GM12878 (cell line): ENCODE results near the gene TAF4. TPM values are rescaled to one million over a fixed set of nuclear protein-coding genes. Genes with fewer than 3 reads are reported as not detected.

ENCODE experiments used
- ATAC-seq: fragments of 200-7000 bp; cut with Tn5 transposase; 3 replicates; pipeline ENCODE4 v1.9.1; 2020; ENCODE audit warnings: mild to moderate bottlenecking, moderate library complexity
- BruUV-seq: library from RNA; stranded (reverse); fragments of 400-500 nt; replicated peaks from 2 replicates; lab custom pipeline; 2021; lab: Mats Ljungman, UMichigan
- CTCF ChIA-PET: fragments of 300-600 bp; sonication (Branson Sonifier 250); formaldehyde crosslinking; extraction: SDS; loops from one replicate; lab custom pipeline; 2021; ENCODE audit warnings: inconsistent platforms; lab: Yijun Ruan, JAX
- POLR2A ChIA-PET: fragments of 350-600 bp; formaldehyde crosslinking; extraction: SDS; loops from one replicate; lab custom pipeline; 2021; ENCODE audit warnings: inconsistent platforms; lab: Charles Lee
- RAD21 ChIA-PET: fragments of 300-600 bp; sonication (Branson Sonifier 250); formaldehyde crosslinking; loops from one replicate; lab custom pipeline; 2023; ENCODE audit warnings: antibody characterized with exemption; ENCODE audit not compliant: unreplicated experiment; lab: Charles Lee
- SMC1A ChIA-PET: fragments of 300-600 bp; sonication (Branson Sonifier 250); formaldehyde crosslinking; loops from one replicate; lab custom pipeline; 2023; ENCODE audit not compliant: unreplicated experiment, uncharacterized antibody; lab: Charles Lee
- DNase-seq: peaks from one replicate; pipeline ENCODE4 v3.0.0-alpha.2; 2011; ENCODE audit warnings: low read depth, low spot score
- FAIRE-seq: peaks from 3 replicates; lab custom pipeline; 2011; peaks lifted over from hg19 to GRCh38; lab: Jason Lieb, UNC
- H2AFZ ChIP-seq: 2 replicates; pipeline ENCODE4 v1.6.0; 2011; ENCODE audit warnings: low read depth, low read length, control low read depth; ENCODE audit not compliant: control insufficient read depth
- H3K27ac ChIP-seq: 2 replicates; pipeline ENCODE4 v1.5.1; 2011; ENCODE audit warnings: control low read depth; ENCODE audit not compliant: control insufficient read depth, insufficient read depth
- H3K27me3 ChIP-seq, 2 experiments: replicated peaks in 1 of 2; 2 replicates each; pipeline versions ENCODE4 v1.6.0 to v1.6.1; 2011; ENCODE audit warnings: low read length in 1 of 2; ENCODE audit not compliant: control insufficient read depth in 2 of 2, insufficient read depth in 2 of 2
- H3K36me3 ChIP-seq, 2 experiments: 2 replicates each; pipeline ENCODE4 v1.5.1; 2011; ENCODE audit warnings: low read length in 1 of 2; ENCODE audit not compliant: control insufficient read depth in 2 of 2, insufficient read depth in 2 of 2
- H3K4me1 ChIP-seq: 2 replicates; pipeline ENCODE4 v1.6.1; 2011; ENCODE audit warnings: mild to moderate bottlenecking, low read length, moderate library complexity, mixed read lengths; ENCODE audit not compliant: control insufficient read depth, insufficient read depth
- H3K4me2 ChIP-seq: 2 replicates; pipeline ENCODE4 v1.6.0; 2011; ENCODE audit warnings: control low read depth; ENCODE audit not compliant: control insufficient read depth, insufficient read depth
- H3K4me3 ChIP-seq: fragments of 200-600 bp; sonication (generic); 2 replicates; pipeline ENCODE4 v1.5.1; 2016
- H3K79me2 ChIP-seq: 2 replicates; pipeline ENCODE4 v1.6.0; 2011; ENCODE audit warnings: low read length; ENCODE audit not compliant: control insufficient read depth, insufficient read depth
- H3K9ac ChIP-seq: 2 replicates; pipeline ENCODE4 v1.8.0; 2011; ENCODE audit warnings: low read length, control low read depth, mixed read lengths; ENCODE audit not compliant: control insufficient read depth, insufficient read depth
- H3K9me3 ChIP-seq: replicated peaks from 3 replicates; pipeline ENCODE4 v1.5.1; 2011; ENCODE audit warnings: mild to moderate bottlenecking, low read length; ENCODE audit not compliant: control insufficient read depth, insufficient read depth
- H4K20me1 ChIP-seq: 2 replicates; pipeline ENCODE4 v1.6.0; 2011; ENCODE audit not compliant: control insufficient read depth, insufficient read depth
- BCL11A ChIP-seq: IDR thresholded peaks from 2 replicates; pipeline ENCODE4 v1.6.1; 2011; ENCODE audit warnings: low read depth, low read length
- BCLAF1 ChIP-seq: fragments of 450-650 bp; IDR thresholded peaks from 2 replicates; pipeline ENCODE4 v1.6.1; 2017; ENCODE audit warnings: antibody characterized with exemption, mild to moderate bottlenecking, moderate library complexity
- CBX5 ChIP-seq: sonication (generic); IDR thresholded peaks from 2 replicates; pipeline ENCODE4 v1.6.1; 2016; ENCODE audit warnings: low read depth, moderate library complexity, mild to moderate bottlenecking, inconsistent platforms
- IRF5 ChIP-seq: fragments of 450-650 bp; IDR thresholded peaks from 2 replicates; pipeline ENCODE4 v1.6.1; 2017; ENCODE audit warnings: borderline replicate concordance
- NFIC ChIP-seq: IDR thresholded peaks from 2 replicates; pipeline ENCODE4 v1.6.1; 2012; ENCODE audit warnings: low read depth, mild to moderate bottlenecking, inconsistent platforms, low read length, moderate library complexity
- REST ChIP-seq: IDR thresholded peaks from 2 replicates; pipeline ENCODE4 v1.6.1; 2012; ENCODE audit warnings: mild to moderate bottlenecking, low read depth, low read length
- SMAD5 ChIP-seq: IDR thresholded peaks from 2 replicates; pipeline ENCODE4 v1.6.1; 2016; ENCODE audit warnings: antibody characterized with exemption, low read depth
- SRF ChIP-seq, 2 experiments: IDR thresholded peaks; 2 replicates each; pipeline ENCODE4 v1.6.1; 2011; ENCODE audit warnings: low read depth in 2 of 2, low read length in 2 of 2, mild to moderate bottlenecking in 1 of 2, moderate library complexity in 1 of 2
- WGBS: methylation state at CpG from one replicate; pipeline ENCODE4 v1.1.6; 2016; ENCODE audit warnings: low lambda C conversion rate; ENCODE audit not compliant: insufficient replicate concordance, insufficient coverage; ENCODE audit errors: missing lambda C conversion rate; 5-methylcytosine and 5-hydroxymethylcytosine counted together
- in situ Hi-C: fragments of 300-500 bp; cut with MboI; formaldehyde crosslinking; loops from 9 replicates; pipeline ENCODE4 v1.14.3; 2018; ENCODE audit warnings: mixed read lengths
- intact Hi-C: fragments of 100-400 bp; cut with micrococcal nuclease; formaldehyde crosslinking; loops from one replicate; pipeline ENCODE4 v1.14.2; 2022; ENCODE audit not compliant: unreplicated experiment
- polyA plus RNA-seq, 11 experiments: library from polyadenylated mRNA; depleted of rRNA in 4 of 11; unstranded in 6 of 11; stranded (reverse) in 5 of 11; fragments of >200 nt; fragmentation: Nextera tagmentation in 4 of 11; fragmentation: Illumina TruSeq in 1 of 11; extraction: Ambion mirVana in 4 of 11; extraction: Trizol in 1 of 11; gene quantifications; 1 replicate in 1 of 11; 2 replicates in 10 of 11; pipeline versions ENCODE4 v1.2.1 to v1.2.3, GENCODE V29; 2011 to 2016; ENCODE audit warnings: inconsistent platforms in 2 of 11, missing spikeins in 2 of 11, low read depth in 1 of 11
- total RNA-seq, 4 experiments: library from RNA; depleted of rRNA in 3 of 4; stranded (reverse); fragments of >200 nt in 3 of 4; fragmentation: Illumina TruSeq in 1 of 4; extraction: Trizol in 1 of 4; gene quantifications; 2 replicates each; pipeline versions ENCODE4 v1.2.1 to v1.2.3, GENCODE V29; 2013 to 2021

The TAF4 gene
- total and polyA plus RNA-seq, 10 of the 15 experiments (the other 5 are each of a cell fraction or from before 2014, with no cell fraction given) = 0.39 to 16.9 (median 3.4) TPM

GRCh38 chr20:62043131-62043914 lies 22.4 kb downstream of the TAF4 start:
- Histone ChIP-seq H3K4me1 (no peaks in the 10 kb centered on the region; the same call in 1 of the 2 replicates), H3K27ac (no peak overlapping the region), H3K9ac (no peak overlapping the region), H3K9me3 (no peaks in the 10 kb centered on the region; the same call in 2 of the 3 replicates), H3K4me2 (no peak overlapping the region), H4K20me1 (no peaks in the 10 kb centered on the region)
- ChIA-PET POLR2A (no interaction called here), RAD21 (no interaction called here), CTCF (no interaction called here)
- ATAC-seq (no peak), FAIRE-seq (no peak), DNase-seq (no peak)
- intact Hi-C loops = no loop called here
- in situ Hi-C loops = no loop called here
- TF ChIP-seq NFIC = no peak
- no peak for TF ChIP-seq BCL11A
- TF ChIP-seq BCLAF1 = no peak
- no peak for TF ChIP-seq SRF (IDR thresholded peaks at IDR 0.05; ENCODE audit: low read depth in 2 of 2, low read length in 2 of 2)
- no peak for TF ChIP-seq IRF5
- no peak for TF ChIP-seq CBX5
- no peak for TF ChIP-seq REST
- TF ChIP-seq SMAD5 = no peak
- TF ChIP-seq, all 136 proteins: peak for 0
- Histone ChIP-seq H2AFZ (no peak overlapping the region), H3K4me3 (no peak overlapping the region), H3K27me3 (no peaks in the 10 kb centered on the region), H3K79me2 (peaks cover 8% of the 10 kb centered on the region), H3K36me3 (no peaks in the 10 kb centered on the region; a peak in 2 of 4 replicates)
- SMC1A ChIA-PET = no interaction called here
- no TSS peak for BruUV-seq
- WGBS = 86% methylated on average over 17 of the region's 17 CpGs
